K562 (cell line): ENCODE data around the gene LIX1L. TPM values are rescaled to one million over a fixed set of nuclear protein-coding genes. Genes with fewer than 3 reads are reported as not detected.

Source experiments
- BCLAF1 ChIP-seq, 2 experiments: fragments of 450-650 bp in 1 of 2; IDR thresholded peaks; 2 replicates each; pipeline ENCODE4 v1.6.1; 2011 to 2017; ENCODE audit warnings: low read depth in 2 of 2, antibody characterized with exemption in 1 of 2, borderline replicate concordance in 1 of 2, low read length in 1 of 2, mild to moderate bottlenecking in 1 of 2, mixed read lengths in 1 of 2; ENCODE audit not compliant: control insufficient read depth in 1 of 2
- CREBBP ChIP-seq: IDR thresholded peaks from one replicate; pipeline ENCODE4 v1.6.1; 2012; ENCODE audit warnings: low read depth, mild to moderate bottlenecking, control low read depth, inconsistent platforms, low read length
- E2F3 ChIP-seq: fragments of 250-450 bp; sonication (Bioruptor Pico); IDR thresholded peaks from 2 replicates; pipeline ENCODE4 v1.4.0; 2020; ENCODE audit warnings: mild to moderate bottlenecking
- ERF ChIP-seq: fragments of 450-650 bp; formaldehyde crosslinking; IDR thresholded peaks from 2 replicates; pipeline ENCODE4 v1.4.0; 2020; ENCODE audit warnings: mild to moderate bottlenecking, mixed read lengths
- GABPA ChIP-seq: fragments of 200-800 bp; sonication (Bioruptor generic); conservative IDR thresholded peaks from 2 replicates; pipeline ENCODE4 v1.6.1; 2016; ENCODE audit warnings: low read depth, missing genetic modification characterization, missing compliant biosample characterization
- HDAC8 ChIP-seq: fragments of 450-650 bp; IDR thresholded peaks from 2 replicates; pipeline ENCODE4 v1.6.1; 2016; ENCODE audit warnings: mild to moderate bottlenecking, missing genetic modification characterization, moderate library complexity, missing compliant biosample characterization
- HDGF ChIP-seq: fragments of 450-650 bp; IDR thresholded peaks from 2 replicates; pipeline ENCODE4 v1.6.1; 2016
- ID3 ChIP-seq, 2 experiments: fragments of 250-450 bp in 1 of 2; fragments of 450-650 bp in 1 of 2; sonication (Bioruptor Pico) in 1 of 2; IDR thresholded peaks; 2 replicates each; pipeline versions ENCODE4 v1.6.1 to v1.8.0; 2016 to 2021; ENCODE audit warnings: mild to moderate bottlenecking in 2 of 2, moderate library complexity in 2 of 2, missing compliant biosample characterization in 1 of 2, missing genetic modification characterization in 1 of 2
- KDM2B ChIP-seq: fragments of 250-450 bp; sonication (Bioruptor Pico); IDR thresholded peaks from 2 replicates; pipeline ENCODE4 v1.8.0; 2021; ENCODE audit warnings: mild to moderate bottlenecking, moderate library complexity
- NELFE ChIP-seq: IDR thresholded peaks from 2 replicates; pipeline ENCODE4 v1.6.1; 2011; ENCODE audit warnings: mild to moderate bottlenecking; ENCODE audit not compliant: insufficient read depth, insufficient read length
- NFATC3 ChIP-seq: fragments of 450-650 bp; IDR thresholded peaks from 2 replicates; pipeline ENCODE4 v1.6.1; 2017; ENCODE audit warnings: mild to moderate bottlenecking
- NFXL1 ChIP-seq: fragments of 450-650 bp; formaldehyde crosslinking; IDR thresholded peaks from 2 replicates; pipeline ENCODE4 v1.4.0; 2021; ENCODE audit warnings: mild to moderate bottlenecking
- POLR2A ChIP-seq: fragments of 450-650 bp; conservative IDR thresholded peaks from 2 replicates; pipeline ENCODE4 v1.6.1; 2016
- POLR2AphosphoS2 ChIP-seq: IDR thresholded peaks from 2 replicates; pipeline ENCODE4 v1.6.1; 2012; ENCODE audit warnings: low read length, improper control_type of control experiment
- RBM15 ChIP-seq: fragments of 200-400 bp; formaldehyde crosslinking; IDR thresholded peaks from 2 replicates; pipeline ENCODE4 v1.6.1; 2018; ENCODE audit warnings: mild to moderate bottlenecking, low read length, moderate library complexity; ENCODE audit not compliant: insufficient read depth
- RFX5 ChIP-seq: IDR thresholded peaks from 2 replicates; pipeline ENCODE4 v1.6.1; 2011; ENCODE audit warnings: low read depth, mild to moderate bottlenecking, improper control_type of control experiment, low read length
- RFX7 ChIP-seq: fragments of 250-450 bp; sonication (Bioruptor Pico); IDR thresholded peaks from 2 replicates; pipeline ENCODE4 v1.5.1; 2021; ENCODE audit warnings: mild to moderate bottlenecking
- ZBTB26 ChIP-seq: fragments of 450-650 bp; formaldehyde crosslinking; IDR thresholded peaks from 2 replicates; pipeline ENCODE4 v1.4.0; 2022; ENCODE audit warnings: missing genetic modification characterization
- ZBTB33 ChIP-seq: sonication (generic); formaldehyde crosslinking; IDR thresholded peaks from 2 replicates; pipeline ENCODE4 v1.8.1; 2023; ENCODE audit warnings: mild to moderate bottlenecking, missing genetic modification reagents
- ZNF764 ChIP-seq: fragments of 250-450 bp; sonication (Bioruptor Pico); IDR thresholded peaks from 2 replicates; pipeline ENCODE4 v1.4.0; 2020; ENCODE audit warnings: low read depth, mild to moderate bottlenecking, moderate library complexity
- polyA plus RNA-seq, 8 experiments: library from polyadenylated mRNA; depleted of rRNA in 4 of 8; stranded (reverse) in 5 of 8; unstranded in 3 of 8; fragments of >200 nt; fragmentation: Nextera tagmentation in 2 of 8; fragmentation: Illumina TruSeq in 1 of 8; extraction: Ambion mirVana in 2 of 8; extraction: Trizol in 1 of 8; gene quantifications; 2 replicates each; pipeline versions ENCODE4 v1.2.1 to v1.2.3, GENCODE V29; 2011 to 2014; ENCODE audit warnings: inconsistent platforms in 1 of 8, missing spikeins in 1 of 8
- total RNA-seq, 7 experiments: library from RNA; depleted of rRNA in 6 of 7; stranded (reverse); fragments of >200 nt in 6 of 7; fragmentation: Illumina TruSeq in 2 of 7; extraction: Trizol in 2 of 7; gene quantifications; 2 replicates each; pipeline versions ENCODE4 v1.2.1 to v1.2.3, GENCODE V29; 2011 to 2021; ENCODE audit warnings: low replicate concordance in 1 of 7

The LIX1L gene
- total and polyA plus RNA-seq, 9 of the 15 experiments (the other 6 are each of a cell fraction or from before 2014, with no cell fraction given): 4.6 to 26.5 (median 12.5) TPM

GRCh38 chr1:145985502-145986439, 28.0 kb upstream of the LIX1L start (continued):
- no peak for TF ChIP-seq BCLAF1 (IDR thresholded peaks at IDR 0.05; ENCODE audit: borderline replicate concordance in 1 of 2, control insufficient read depth in 1 of 2, low read depth in 2 of 2, low read length in 1 of 2)
- TF ChIP-seq NFXL1 (CRISPR knock-in tag): no peak
- TF ChIP-seq HDAC8 (tag): no peak
- no peak for TF ChIP-seq ZBTB33 (CRISPR knock-in tag)
- TF ChIP-seq POLR2A: 0 out of 2 replicates have a peak, but pooled peaks have one; percentile 23
- peak; percentile 68; the same call in 1 of the 2 replicates for TF ChIP-seq ZBTB26 (CRISPR knock-in tag)
- peak; percentile 39; the same call in 1 of the 2 replicates for TF ChIP-seq HDGF
- TF ChIP-seq NELFE: no peak
- no peak for TF ChIP-seq ERF (CRISPR knock-in tag)
- TF ChIP-seq KDM2B (CRISPR knock-in tag): no peak
- no peak for TF ChIP-seq ID3 (CRISPR knock-in tag; IDR thresholded peaks at IDR 0.05)
- no peak for TF ChIP-seq ID3 (tag; IDR thresholded peaks at IDR 0.05)
- TF ChIP-seq RFX5: no peak
- TF ChIP-seq NFATC3: no peak
- peak; percentile 29; the same call in 1 of the 2 replicates for TF ChIP-seq E2F3 (CRISPR knock-in tag)
- TF ChIP-seq POLR2AphosphoS2: no peak
- TF ChIP-seq GABPA (tag): peak; percentile 38; the same call in 1 of the 2 replicates
- no peak for TF ChIP-seq ZNF764 (CRISPR knock-in tag)
- no peak for TF ChIP-seq CREBBP
- TF ChIP-seq RBM15: no peak
- no peak for TF ChIP-seq RFX7 (CRISPR knock-in tag)
